ENCODE results near the gene DISP3. TPM values are rescaled to one million over a fixed set of nuclear protein-coding genes. Genes with fewer than 3 reads are reported as not detected.

The DISP3 gene
- polyA plus RNA-seq, 3 donors, result 0.01 TPM; not detected in 2

GRCh38 chr1:11516961-11517635 lies 38.1 kb downstream of the DISP3 start:
- H3K9me3 ChIP-seq (replicated peaks in 1 of 2; ENCODE audit: control insufficient read depth in 1 of 2, insufficient read depth in 1 of 2, low read length in 2 of 2), result no peaks in the 10 kb centered on the region
- peaks cover 0 to 7% (median 4%) of the 10 kb centered on the region in 3 donors for H3K27me3 Mint-ChIP-seq (ENCODE audit: low read depth in 3 of 3)
- TF ChIP-seq, protein P1, sequence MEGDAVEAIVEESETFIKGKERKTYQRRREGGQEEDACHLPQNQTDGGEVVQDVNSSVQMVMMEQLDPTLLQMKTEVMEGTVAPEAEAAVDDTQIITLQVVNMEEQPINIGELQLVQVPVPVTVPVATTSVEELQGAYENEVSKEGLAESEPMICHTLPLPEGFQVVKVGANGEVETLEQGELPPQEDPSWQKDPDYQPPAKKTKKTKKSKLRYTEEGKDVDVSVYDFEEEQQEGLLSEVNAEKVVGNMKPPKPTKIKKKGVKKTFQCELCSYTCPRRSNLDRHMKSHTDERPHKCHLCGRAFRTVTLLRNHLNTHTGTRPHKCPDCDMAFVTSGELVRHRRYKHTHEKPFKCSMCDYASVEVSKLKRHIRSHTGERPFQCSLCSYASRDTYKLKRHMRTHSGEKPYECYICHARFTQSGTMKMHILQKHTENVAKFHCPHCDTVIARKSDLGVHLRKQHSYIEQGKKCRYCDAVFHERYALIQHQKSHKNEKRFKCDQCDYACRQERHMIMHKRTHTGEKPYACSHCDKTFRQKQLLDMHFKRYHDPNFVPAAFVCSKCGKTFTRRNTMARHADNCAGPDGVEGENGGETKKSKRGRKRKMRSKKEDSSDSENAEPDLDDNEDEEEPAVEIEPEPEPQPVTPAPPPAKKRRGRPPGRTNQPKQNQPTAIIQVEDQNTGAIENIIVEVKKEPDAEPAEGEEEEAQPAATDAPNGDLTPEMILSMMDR (IDR thresholded peaks at IDR 0.05), result no peak
- no peak for DNase-seq
- H3K79me2 ChIP-seq (ENCODE audit: insufficient read depth, low read length), result no peaks in the 10 kb centered on the region
- H2AFZ ChIP-seq (ENCODE audit: insufficient read depth, low read depth, low read length, poor library complexity, severe bottlenecking), result no peak overlapping the region
- no peaks in the 10 kb centered on the region for H3K36me3 Mint-ChIP-seq
- intact Hi-C loops (cut with micrococcal nuclease), result no loop called here
- H4K20me1 ChIP-seq (ENCODE audit: insufficient read depth, low read length), result no peaks in the 10 kb centered on the region
- H3K27me3 ChIP-seq (ENCODE audit: control insufficient read depth in 2 of 2, insufficient read depth in 2 of 2, low read length in 2 of 2), result no peaks in the 10 kb centered on the region
- 92% methylated on average over 8 of the region's 9 CpGs for WGBS (ENCODE audit: insufficient coverage)
- H3K4me3 Mint-ChIP-seq, result no peak overlapping the region
- no peaks in the 10 kb centered on the region for H3K36me3 ChIP-seq (replicated peaks in 1 of 2; ENCODE audit: control insufficient read depth in 1 of 2, insufficient read depth in 2 of 2, low read length in 2 of 2)
- peak overlapping the region in 1 of 7 donors; percentile 3 for H3K27ac Mint-ChIP-seq
- no peak overlapping the region for H3K4me2 ChIP-seq (replicated peaks; ENCODE audit: extremely low read depth, low read length, poor library complexity, severe bottlenecking)
- H3K4me3 ChIP-seq (replicated peaks in 1 of 3; ENCODE audit: low read depth in 2 of 3, low read length in 3 of 3), result no peak overlapping the region
- no peaks in the 10 kb centered on the region for H3K4me1 Mint-ChIP-seq
- H3K9me3 Mint-ChIP-seq, result peaks cover 2 to 8% (median 4%) of the 10 kb centered on the region in 7 donors
- H3K9ac ChIP-seq (ENCODE audit: insufficient read depth, low read length, poor library complexity, severe bottlenecking), result no peak overlapping the region
- H3K27ac ChIP-seq (ENCODE audit: low read depth in 1 of 2, low read length in 2 of 2), result no peak overlapping the region
- H3K4me1 ChIP-seq (ENCODE audit: control insufficient read depth in 1 of 2, insufficient read depth in 2 of 2, low read length in 2 of 2), result no peaks in the 10 kb centered on the region

DNA sequence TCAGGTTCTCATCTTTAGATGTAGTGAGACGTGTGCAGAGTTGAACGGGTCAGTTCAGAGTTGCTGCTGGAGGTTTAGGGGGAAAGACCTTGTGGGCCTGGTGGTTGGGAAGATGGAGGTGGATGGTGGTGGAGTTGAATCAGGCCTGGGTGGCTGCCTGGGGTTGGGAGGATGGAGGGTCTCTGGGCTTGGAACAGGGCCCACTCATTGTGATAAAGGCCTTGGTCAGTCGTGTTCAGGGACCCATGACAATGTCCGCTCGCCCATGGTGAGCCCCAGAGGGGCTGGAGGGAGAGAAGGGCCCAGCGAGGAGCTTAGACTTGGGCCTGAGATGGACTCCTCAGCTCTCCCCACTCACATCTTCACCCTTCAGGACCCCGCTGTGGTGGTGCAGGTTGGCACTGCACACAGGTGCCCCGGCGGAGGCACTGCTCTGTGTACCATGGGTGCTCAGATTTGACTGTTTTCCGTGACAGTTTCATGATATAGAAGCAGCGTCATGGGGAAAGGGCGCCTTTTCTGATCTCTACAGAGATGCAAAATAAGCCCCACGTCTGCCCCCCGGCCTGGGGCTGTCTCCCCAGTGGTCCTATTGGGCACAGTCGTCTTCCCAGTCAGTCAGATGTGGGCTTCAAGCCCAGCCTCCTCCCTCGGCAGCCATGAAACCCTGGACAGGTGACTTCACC lies 39.2 kb downstream of the DISP3 start:
- 90% methylated on average over 12 of the region's 16 CpGs for WGBS (ENCODE audit: insufficient coverage)
- DNase-seq, result no peak
- TF ChIP-seq, protein P1 (IDR thresholded peaks at IDR 0.05), result no peak
- no peaks in the 10 kb centered on the region for H3K4me1 ChIP-seq (ENCODE audit: control insufficient read depth in 1 of 2, insufficient read depth in 2 of 2, low read length in 2 of 2)
- Mint-ChIP-seq H3K4me1 (no peaks in the 10 kb centered on the region), H3K36me3 (no peaks in the 10 kb centered on the region), H3K27me3 (ENCODE audit: low read depth in 3 of 3) (peaks cover 0 to 7% (median 4%) of the 10 kb centered on the region in 3 donors), H3K9me3 (peaks cover 0 to 3% (median 0%) of the 10 kb centered on the region in 7 donors), H3K4me3 (no peak overlapping the region), H3K27ac (no peak overlapping the region)
- no peaks in the 10 kb centered on the region for H3K27me3 ChIP-seq (ENCODE audit: control insufficient read depth in 2 of 2, insufficient read depth in 2 of 2, low read length in 2 of 2)
- H3K4me3 ChIP-seq (replicated peaks in 1 of 3; ENCODE audit: low read depth in 2 of 3, low read length in 3 of 3), result no peak overlapping the region
- no peaks in the 10 kb centered on the region for H3K79me2 ChIP-seq (ENCODE audit: insufficient read depth, low read length)
- no peak overlapping the region for H3K27ac ChIP-seq (ENCODE audit: low read depth in 1 of 2, low read length in 2 of 2)
- no peak overlapping the region for H2AFZ ChIP-seq (ENCODE audit: insufficient read depth, low read depth, low read length, poor library complexity, severe bottlenecking)
- no peaks in the 10 kb centered on the region for H4K20me1 ChIP-seq (ENCODE audit: insufficient read depth, low read length)
- H3K36me3 ChIP-seq (replicated peaks in 1 of 2; ENCODE audit: control insufficient read depth in 1 of 2, insufficient read depth in 2 of 2, low read length in 2 of 2), result no peaks in the 10 kb centered on the region
- no peak overlapping the region for H3K4me2 ChIP-seq (replicated peaks; ENCODE audit: extremely low read depth, low read length, poor library complexity, severe bottlenecking)
- no peak overlapping the region for H3K9ac ChIP-seq (ENCODE audit: insufficient read depth, low read length, poor library complexity, severe bottlenecking)
- intact Hi-C loops (cut with micrococcal nuclease), result no loop called here
- no peaks in the 10 kb centered on the region for H3K9me3 ChIP-seq (replicated peaks in 1 of 2; ENCODE audit: control insufficient read depth in 1 of 2, insufficient read depth in 1 of 2, low read length in 2 of 2)
